Left hindlimb (tissue), 1 donor: Measurements from ENCODE around the gene SNAP23.
"Not testable (repeated sequence)": the region's sequence is repeated elsewhere in the genome, so short reads cannot be mapped to it uniquely, and the experiment has no call there.

Source experiments
- DNase-seq: peaks from one replicate; pipeline ENCODE4 v3.0.0-alpha.2; 2018

The SNAP23 gene

DNA sequence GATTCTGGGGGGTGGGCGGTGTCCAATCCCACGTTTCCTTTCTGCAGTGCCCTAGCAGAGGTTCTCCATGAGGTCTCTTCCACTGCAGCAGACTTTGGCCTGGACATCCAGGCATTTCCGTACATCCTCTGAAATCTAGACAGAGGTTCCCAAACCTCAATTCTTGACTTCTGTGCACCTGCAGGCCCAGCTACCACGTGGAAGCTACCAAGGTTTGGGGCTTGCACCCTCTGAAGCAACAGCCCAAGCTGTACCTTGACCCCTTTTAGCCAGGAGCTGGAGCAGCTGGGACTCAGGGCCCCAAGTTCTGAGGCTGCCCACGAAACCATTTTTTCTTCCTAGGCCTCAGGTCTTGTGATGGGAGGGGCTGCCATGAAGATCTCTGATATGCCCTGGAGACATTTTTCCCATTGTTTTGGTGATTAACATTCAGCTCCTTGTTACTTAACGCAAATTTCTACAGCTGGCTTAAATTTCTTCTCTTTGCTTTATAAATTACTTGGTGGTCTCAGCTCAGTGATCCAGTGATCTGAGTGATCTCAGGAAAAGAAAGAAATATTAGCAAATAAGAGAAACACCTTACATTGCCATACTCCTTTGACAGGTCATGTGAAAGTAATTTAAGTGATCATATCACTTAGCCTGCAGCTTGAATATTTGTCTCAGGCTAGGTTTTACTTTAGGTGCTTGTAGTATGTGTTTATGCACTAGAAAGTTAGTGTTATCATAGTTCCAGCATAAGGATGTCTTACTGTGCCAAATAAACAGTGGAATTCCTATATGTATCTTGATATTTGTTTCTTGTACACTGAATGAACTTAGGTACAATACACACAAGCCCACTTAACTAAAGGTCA is 3.0 kb downstream of the SNAP23 start:
- no peak for DNase-seq

GRCh38 chr15:42499858-42500609 is 4.6 kb downstream of the SNAP23 start:
- DNase-seq = no peak

- no peak for DNase-seq
Measured at GRCh38 chr15:42502477-42502876, 7.0 kb downstream of the SNAP23 start.

DNA sequence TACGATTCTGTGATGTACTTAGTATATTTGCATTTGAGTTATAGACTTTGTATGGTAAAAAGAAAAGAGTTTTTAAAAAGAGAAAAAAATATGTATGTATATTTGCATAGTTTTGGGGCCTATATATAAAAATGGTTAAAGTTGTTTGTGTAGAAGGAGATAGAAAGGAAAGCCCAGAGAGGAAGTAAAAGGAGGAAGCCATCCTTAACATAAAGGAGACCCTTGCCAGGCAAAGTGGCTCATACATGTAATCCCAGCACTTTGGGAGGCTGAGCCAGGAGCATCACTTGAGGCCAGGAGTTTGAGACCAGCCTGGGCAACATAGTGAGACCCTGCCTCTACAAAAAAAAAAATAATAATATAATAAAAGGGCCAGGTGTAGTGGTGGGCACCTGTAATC is 8.4 kb downstream of the SNAP23 start:
- DNase-seq = no peak

DNA sequence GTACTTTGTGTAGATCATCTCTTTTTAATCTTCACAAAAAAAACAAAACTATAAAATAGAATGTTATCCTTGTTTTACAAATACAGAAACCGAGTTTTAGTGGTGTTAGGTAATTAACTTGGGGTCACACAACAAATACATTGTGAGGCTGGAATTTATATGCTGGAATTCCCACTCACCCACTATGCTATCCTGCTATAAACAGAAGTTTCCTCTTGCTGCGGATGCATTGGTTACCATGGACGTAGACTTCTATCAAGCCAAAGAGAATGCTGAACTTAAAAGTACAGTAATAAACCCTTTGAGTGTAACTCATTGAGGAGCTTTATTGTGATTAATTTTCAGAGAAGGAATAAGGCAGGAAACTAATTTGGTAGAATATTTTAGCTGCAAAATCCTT is 9.2 kb downstream of the SNAP23 start:
- DNase-seq = no peak

GRCh38 chr15:42507514-42507913 is 12.1 kb downstream of the SNAP23 start:
- no peak for DNase-seq

DNA sequence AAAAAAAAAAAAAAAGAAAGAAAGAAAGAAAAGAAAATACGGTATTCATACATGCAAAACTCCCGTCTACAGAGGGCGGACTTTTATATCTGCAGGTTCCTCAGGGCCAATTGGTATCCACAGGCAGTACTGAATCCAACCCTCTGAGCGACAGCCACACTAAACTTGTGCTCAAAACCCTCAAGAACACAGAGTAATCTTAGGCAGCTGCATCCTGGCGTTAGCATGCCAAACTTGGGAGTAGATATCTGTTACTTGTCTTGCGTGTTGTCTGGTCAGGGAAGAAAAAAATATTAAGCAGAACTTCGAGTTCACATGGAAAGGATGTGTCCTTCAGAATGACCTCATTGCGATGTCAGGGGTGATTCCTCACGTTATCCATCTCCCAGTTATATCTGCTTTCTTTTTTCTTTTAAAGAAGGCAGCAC is 12.8 kb downstream of the SNAP23 start:
- DNase-seq = no peak

GRCh38 chr15:42510258-42511006 is 15.0 kb downstream of the SNAP23 start:
- DNase-seq = no peak

DNA sequence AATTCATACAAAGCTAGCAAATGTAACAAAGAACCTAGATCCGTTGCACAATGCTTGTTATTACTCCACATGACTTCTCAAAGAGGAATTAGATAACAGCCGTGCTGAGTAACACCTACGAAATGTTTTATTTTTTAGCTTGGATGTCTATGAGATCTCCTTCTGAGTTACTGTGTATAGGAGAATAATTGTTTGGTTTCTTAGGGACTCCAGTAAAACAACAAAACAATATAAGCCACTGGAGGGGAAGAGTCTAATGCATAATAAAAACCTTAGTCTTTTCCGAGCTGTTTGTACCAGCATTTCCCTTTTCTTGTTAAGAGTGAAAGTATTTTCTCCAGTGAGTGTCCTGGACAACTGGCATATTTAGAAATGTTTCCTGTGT is 15.6 kb downstream of the SNAP23 start:
- no peak for DNase-seq

DNA sequence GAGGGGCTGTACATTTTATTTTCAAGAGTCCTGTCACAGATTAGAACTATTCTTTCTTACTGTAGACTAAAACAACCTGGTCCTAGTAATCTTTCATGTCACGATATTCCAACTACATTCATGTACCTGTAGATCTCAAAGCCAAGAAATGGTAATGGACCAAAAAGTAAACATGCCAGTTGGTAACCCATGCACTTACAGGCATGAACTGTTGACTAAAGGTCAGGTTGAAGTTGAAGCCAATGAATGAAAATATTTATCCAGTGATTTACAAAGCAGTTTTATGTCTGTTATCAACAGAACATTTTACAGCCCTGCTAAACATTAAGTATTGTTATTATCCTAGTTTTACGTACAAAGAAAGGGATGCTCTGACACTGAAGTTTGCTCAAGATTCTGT is 27.9 kb downstream of the SNAP23 start:
- DNase-seq = no peak

DNA sequence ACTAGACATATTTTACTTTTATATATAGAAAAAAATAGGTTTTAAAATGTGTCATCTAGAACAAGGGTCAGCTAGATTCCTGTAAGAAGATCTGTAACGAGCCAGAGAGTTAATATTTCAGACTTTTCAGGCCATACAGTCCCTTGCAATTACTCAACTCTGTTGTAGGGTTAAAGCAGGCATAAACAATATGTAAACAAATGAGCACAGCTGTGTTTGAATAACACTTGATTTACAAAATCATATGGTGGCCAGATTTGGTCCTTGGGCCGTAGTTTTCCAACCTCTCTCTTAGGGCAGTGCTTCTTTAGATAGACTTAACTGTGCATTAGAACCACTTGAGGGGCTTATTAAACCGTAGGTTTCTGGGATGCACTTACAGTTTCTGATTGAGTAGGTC is 33.5 kb downstream of the SNAP23 start:
- DNase-seq = no peak

DNA sequence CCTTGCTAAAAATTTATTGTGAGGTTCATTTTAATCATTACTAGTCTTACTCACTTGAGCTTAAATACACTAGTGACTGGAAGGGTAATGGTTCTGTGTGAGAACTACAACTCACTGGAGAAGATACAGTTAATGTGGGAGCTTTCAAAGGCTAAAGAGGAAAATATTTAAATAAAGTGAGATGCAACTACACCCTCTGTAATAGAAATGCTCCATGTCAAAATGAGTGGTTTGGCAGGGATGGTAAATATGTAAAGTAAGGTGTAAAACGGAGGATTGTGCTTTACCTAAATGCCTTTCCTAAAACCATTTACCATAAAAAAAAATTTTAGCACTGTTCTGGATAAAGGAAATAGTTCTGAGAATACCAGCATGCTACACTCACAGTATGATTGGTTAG is 37.8 kb downstream of the SNAP23 start:
- DNase-seq = no peak

DNA sequence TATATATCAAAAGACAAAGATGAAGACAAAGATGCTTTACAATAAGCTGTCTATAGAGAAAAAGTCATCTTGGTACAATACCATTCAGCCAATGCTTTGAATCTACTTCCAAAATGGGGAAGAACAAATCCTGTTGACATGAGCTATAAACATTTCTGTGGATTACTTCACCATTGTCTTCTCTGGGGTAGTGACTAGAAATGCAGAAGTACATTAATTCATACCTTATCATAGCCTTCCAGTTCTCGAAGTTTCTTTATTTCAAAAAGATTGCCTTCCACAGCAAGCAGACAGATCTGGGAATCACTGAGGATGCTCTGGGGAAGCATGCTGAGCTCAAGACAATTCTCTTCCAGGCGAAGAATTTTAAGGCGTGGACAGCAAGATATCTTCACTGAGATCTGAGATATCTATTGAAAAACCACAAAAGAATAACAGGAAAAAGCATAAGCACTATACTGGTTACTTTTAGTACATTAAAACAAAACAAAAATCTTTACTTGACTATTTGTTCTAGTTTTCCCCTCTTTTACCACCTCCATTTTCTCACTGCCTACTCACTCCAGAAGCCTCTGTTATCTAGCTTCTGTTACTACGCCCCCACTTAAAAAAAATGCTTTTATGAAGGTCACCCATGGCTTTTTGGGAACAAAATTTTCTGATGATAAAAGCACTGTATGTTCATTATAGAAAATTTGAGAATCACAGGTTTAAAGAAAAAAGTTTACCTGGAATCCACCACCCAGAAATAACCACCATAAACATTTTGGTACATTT is 49.6 kb downstream of the SNAP23 start:
- DNase-seq = no peak

DNA sequence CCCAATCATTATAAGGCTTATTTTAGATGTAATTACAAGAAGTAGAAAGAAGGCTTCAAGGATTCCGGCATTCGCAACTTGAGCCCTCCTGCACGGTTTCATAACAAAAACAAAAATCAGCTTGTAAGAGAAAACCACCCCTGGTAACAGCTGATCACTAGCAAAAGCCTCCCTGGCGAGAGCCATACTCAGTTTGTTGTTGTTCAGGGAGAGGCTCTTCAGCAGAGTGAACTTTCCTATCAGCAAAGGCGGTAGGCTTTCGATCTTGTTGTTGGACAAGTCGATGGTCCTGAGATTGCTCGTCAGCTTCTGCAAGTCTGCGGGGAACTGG is 52.4 kb downstream of the SNAP23 start:
- DNase-seq = no peak

GRCh38 chr15:42548249-42549031 is 53.0 kb downstream of the SNAP23 start, which contains the start of the genes HAUS2 and LRRC57:
HAUS2 (plus strand) TSS chr15:42548838; CDS start chr15:42548873, 35 bp downstream.
LRRC57 (minus strand) TSS chr15:42548793; CDS start chr15:42548434, 359 bp downstream.
- peak; percentile 90 for DNase-seq

DNA sequence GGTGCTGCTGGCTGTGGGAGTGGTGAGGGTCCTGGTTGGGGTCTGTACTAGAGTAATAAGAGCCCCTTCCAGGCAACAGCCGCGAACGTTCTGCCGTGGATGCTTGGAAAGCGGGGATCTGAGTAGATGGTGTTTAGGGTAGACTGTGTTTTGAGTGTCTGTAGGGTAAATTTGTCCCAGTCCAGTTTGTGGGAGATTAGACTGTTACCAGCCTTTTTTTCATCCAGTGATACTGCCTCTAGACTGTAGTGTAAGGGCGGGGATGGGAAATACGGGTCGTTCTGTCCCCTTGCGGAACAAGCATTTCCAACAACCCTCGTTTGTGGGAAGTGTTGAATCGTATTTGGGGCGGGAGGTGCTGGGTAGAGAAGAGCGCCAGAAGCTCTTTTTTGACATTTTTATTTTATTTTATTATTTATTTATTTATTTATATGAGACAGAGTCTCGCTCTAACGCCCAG is 53.6 kb downstream of the SNAP23 start:
- DNase-seq = no peak

GRCh38 chr15:42549741-42550392 is 54.4 kb downstream of the SNAP23 start:
- no peak for DNase-seq

DNA sequence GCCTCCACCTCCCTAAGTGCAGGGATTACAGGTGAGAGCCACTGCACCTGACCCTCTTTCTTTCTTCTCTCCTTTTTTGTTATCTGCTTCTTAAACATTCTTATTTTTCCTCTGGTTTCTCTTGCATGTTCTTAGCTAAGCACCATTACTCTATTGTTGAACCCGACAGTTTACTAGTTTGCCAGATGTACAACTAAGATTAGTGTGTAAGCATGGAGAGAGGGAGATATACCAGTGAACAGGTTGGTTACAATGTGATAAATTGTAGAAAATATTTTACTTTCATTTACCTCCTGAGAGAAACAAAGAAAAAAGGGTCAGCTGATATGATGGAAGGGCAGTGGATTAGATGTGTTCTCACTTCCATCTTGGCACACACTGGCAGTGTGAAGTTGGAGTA is 58.1 kb downstream of the SNAP23 start:
- DNase-seq = no peak

GRCh38 chr15:42556550-42557207 is 61.2 kb downstream of the SNAP23 start:
- DNase-seq = not testable (repeated sequence)

DNA sequence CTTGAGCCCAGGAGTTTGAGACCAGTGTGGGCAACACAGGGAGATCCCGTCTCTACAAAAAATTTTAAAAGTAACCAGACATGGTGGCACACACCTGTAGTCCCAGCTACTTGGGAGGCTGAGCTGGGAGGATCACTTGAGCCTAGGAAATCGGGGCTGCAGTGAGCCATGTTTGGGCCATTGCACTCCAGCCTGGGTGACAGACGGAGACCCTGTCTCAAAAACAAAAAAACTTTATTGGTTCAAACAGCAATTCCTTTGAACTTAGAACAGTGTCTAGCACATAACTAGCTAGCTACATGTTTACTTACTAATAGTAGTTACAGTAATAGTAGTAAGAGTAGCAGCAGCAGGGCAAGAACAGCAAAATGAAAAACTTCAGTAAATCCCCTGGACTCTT is 63.3 kb downstream of the SNAP23 start:
- no peak for DNase-seq
